Breast epithelium (tissue), 3 donors: ENCODE data around the gene LAMA1.

Experiments
- CTCF ChIP-seq, 3 donors: fragments of 450-650 bp; IDR thresholded peaks; one replicate each; pipeline ENCODE4 v1.5.1; 2016 to 2017; ENCODE audit warnings: antibody characterized with exemption in 3 of 3, mild to moderate bottlenecking in 3 of 3, moderate library complexity in 3 of 3
- POLR2A ChIP-seq: fragments of 450-650 bp; IDR thresholded peaks from one replicate; pipeline ENCODE4 v1.6.1; 2016; ENCODE audit warnings: antibody characterized with exemption, mild to moderate bottlenecking, moderate library complexity
- POLR2AphosphoS5 ChIP-seq, 3 donors: sonication (generic); formaldehyde crosslinking; IDR thresholded peaks; one replicate each; pipeline ENCODE4 v1.6.1; 2017; ENCODE audit warnings: antibody characterized with exemption in 3 of 3

GRCh38 chr18:7116001-7116730, 1.4 kb downstream of the LAMA1 start:
- no peak for TF ChIP-seq CTCF (IDR thresholded peaks at IDR 0.05)
- no peak for TF ChIP-seq POLR2A
- TF ChIP-seq POLR2AphosphoS5 (IDR thresholded peaks at IDR 0.05), result no peak
